NCI-H1694 (cell line): Measurements from ENCODE around the gene TXNRD1.
"Not testable (repeated sequence)": the region's sequence is repeated elsewhere in the genome, so short reads cannot be mapped to it uniquely, and the experiment has no call there.

ENCODE experiments used
- DNase-seq: peaks from one replicate; lab custom pipeline; 2025; lab: John Stamatoyannopoulos, UW

TXNRD1 gene

GRCh38 chr12:104328790-104329189 lies 113.2 kb downstream of the TXNRD1 start:
- DNase-seq, result no peak

GRCh38 chr12:104329707-104330532 lies 114.3 kb downstream of the TXNRD1 start:
- no peak for DNase-seq

GRCh38 chr12:104331376-104331775 lies 115.8 kb downstream of the TXNRD1 start:
- DNase-seq, result no peak

- not testable (repeated sequence) for DNase-seq
These were observed 116.7 kb downstream of the TXNRD1 start for GRCh38 chr12:104332273-104332672.

- no peak for DNase-seq
These were observed 118.2 kb downstream of the TXNRD1 start for GRCh38 chr12:104333692-104334255.

- DNase-seq, result no peak
These were observed 119.0 kb downstream of the TXNRD1 start for GRCh38 chr12:104334581-104334980.

- DNase-seq, result no peak
These were observed 120.5 kb downstream of the TXNRD1 start for GRCh38 chr12:104336115-104336514.

- DNase-seq, result no peak
These were observed 121.5 kb downstream of the TXNRD1 start for GRCh38 chr12:104337030-104337558.

- DNase-seq, result no peak
These were observed 124.1 kb downstream of the TXNRD1 start for GRCh38 chr12:104339663-104340062.

GRCh38 chr12:104340177-104340576 lies 124.6 kb downstream of the TXNRD1 start:
- no peak for DNase-seq

GRCh38 chr12:104340925-104341611 lies 125.5 kb downstream of the TXNRD1 start:
- DNase-seq, result no peak

GRCh38 chr12:104342147-104342546 lies 126.6 kb downstream of the TXNRD1 start:
- DNase-seq, result no peak

GRCh38 chr12:104342635-104343249 lies 127.2 kb downstream of the TXNRD1 start:
- no peak for DNase-seq

- DNase-seq, result no peak
These were observed 129.1 kb downstream of the TXNRD1 start for GRCh38 chr12:104344682-104345081.

- no peak for DNase-seq
These were observed 129.9 kb downstream of the TXNRD1 start for GRCh38 chr12:104345234-104346066.

- DNase-seq, result no peak
These were observed 131.9 kb downstream of the TXNRD1 start for GRCh38 chr12:104347374-104348075.

GRCh38 chr12:104348283-104348993 lies 132.9 kb downstream of the TXNRD1 start:
- no peak for DNase-seq

GRCh38 chr12:104348994-104349494 lies 133.5 kb downstream of the TXNRD1 start:
- DNase-seq, result no peak

- no peak for DNase-seq
These were observed 134.9 kb downstream of the TXNRD1 start for GRCh38 chr12:104350211-104351056.
